WI38 (cell line): ENCODE measurements around the gene C11orf71.

Experiments
- H3K4me3 ChIP-seq: 2 replicates; pipeline ENCODE4 v1.5.1; 2011; ENCODE audit warnings: low read depth, mild to moderate bottlenecking, control low read depth, low read length
- CTCF ChIP-seq: IDR thresholded peaks from 2 replicates; pipeline ENCODE4 v1.5.1; 2012; ENCODE audit warnings: low read depth, mild to moderate bottlenecking, control low read depth, low read length

The C11orf71 gene

DNA sequence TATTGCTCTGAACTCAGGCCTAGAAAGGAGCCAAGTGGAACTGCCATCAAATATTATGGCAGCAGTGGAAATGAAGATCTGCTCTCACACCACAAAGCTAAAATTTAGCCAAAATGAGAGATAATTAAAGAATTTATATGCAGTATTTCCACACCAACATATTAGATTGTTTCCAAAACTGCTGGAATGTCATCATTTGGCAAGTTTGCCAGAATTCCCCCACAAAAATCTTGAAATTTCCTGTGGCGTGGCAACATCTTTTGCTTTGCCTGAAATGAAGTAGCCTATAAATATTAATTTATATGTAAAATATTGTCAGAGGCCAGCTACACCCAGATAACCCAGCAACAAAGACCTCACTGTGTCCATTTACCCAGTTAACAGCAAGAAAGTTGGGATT, 13.8 kb downstream of the C11orf71 start:
- TF ChIP-seq CTCF = no peak
- no peak overlapping the region for H3K4me3 ChIP-seq

DNA sequence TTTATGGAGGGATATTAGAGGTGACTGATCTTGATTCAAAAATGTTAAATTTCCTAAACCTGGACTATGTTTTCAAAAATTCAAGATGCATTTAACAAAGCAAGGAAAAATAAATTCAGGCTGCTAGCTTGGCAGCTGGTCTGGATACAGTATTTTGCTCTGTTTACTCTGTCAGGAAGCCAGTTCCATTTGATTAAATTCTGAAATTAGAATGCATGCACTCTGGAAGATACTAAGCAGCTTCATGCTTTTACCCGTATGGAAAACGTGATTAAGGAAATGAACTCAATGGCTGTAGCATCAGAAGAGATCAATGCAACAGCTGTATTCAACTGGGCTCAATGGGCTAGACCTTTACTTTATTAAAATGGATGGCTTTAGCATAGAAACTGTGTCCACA, 14.2 kb downstream of the C11orf71 start:
- no peak for TF ChIP-seq CTCF
- H3K4me3 ChIP-seq = no peak overlapping the region

DNA sequence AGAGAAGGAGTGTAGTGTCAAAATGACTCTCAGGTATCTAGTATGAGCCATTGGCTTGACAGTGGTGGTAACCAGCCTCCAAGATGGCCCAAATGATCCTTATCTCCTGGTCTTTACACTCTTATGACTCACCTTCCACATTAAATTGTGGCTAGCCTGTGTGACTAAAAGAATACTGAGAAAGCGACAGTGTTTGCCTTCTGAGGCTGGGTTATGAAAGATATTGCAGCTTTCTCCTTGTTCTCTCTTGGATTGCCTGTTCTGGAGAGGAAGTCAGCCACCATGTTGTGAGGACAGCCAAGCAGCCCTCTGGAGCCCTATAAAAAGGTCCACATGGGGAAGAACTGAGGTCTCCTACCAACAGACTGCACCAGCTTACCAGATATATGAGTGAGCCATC, 15.8 kb downstream of the C11orf71 start:
- no peak for TF ChIP-seq CTCF
- no peak overlapping the region for H3K4me3 ChIP-seq

GRCh38 chr11:114382509-114382908, 17.8 kb downstream of the C11orf71 start:
- no peak for TF ChIP-seq CTCF
- H3K4me3 ChIP-seq = no peak overlapping the region

DNA sequence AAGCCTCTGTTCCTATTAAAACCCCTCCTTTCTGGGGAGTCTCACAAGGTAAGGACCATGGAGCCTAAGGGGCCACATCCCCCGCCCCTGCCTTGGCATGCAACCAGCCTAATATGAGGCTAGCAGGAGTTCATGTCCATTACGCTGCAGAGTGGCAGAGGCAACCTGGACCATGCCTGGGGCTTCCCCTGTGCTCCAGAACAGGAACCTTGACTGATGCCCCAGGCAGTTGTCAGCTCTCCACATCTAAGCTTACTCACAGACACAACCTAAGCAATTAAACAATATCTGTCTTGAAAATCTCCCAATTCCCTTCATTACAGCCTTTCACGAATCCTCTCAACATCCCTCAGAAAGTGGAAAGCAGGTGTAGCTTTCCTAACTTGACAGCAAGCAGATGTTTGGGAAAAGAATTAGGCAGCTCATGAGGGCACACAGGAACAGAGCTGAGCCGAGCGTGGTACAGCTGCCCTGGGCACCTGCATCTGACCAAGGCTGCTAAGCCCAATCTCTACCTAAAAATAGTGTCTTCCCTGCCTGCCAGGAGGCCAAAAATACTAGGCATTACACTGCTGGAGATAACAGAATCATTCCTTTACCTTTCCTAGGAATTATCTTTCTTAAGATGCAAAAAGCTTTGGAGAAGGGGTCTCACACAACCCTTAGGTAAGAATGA, 20.8 kb downstream of the C11orf71 start:
- H3K4me3 ChIP-seq = no peak overlapping the region
- TF ChIP-seq CTCF = no peak

DNA sequence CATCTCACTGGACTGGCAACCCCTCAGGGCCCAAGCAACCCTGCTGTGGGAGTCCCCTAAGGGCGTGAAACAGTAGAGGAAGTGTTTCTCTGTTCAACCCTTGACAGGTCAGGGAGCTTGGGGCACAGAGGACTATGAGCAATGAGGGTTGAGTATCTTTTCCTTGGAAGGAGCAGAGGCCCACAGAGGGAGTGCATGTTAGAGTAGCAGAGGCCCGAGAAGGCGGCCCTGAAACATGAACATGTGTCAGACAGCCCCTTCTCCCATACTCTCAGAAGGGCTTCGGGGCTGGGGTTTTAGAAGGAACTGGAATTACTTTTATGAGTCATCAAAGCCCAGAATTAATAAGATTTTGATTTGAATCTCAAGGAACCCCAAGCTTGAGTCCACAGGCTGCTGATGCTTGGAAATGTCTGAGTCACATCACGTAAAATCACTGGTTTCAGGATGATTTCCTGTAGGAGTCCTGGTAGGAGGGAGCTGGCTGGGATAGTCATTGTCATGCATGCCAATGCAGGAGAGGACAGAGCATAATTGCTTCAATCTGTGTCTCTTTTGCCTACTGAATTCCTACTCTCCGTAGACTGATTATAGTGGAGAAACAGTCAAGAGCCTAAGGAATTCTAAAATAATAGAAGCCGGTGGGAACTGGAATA, 22.6 kb downstream of the C11orf71 start:
- TF ChIP-seq CTCF = no peak

GRCh38 chr11:114375052-114375451, 25.3 kb downstream of the C11orf71 start:
- no peak overlapping the region for H3K4me3 ChIP-seq
- no peak for TF ChIP-seq CTCF

More for the DNA sequence above, 22.6 kb downstream of the C11orf71 start:
- H3K4me3 ChIP-seq = no peak overlapping the region
